IPS-15b (cell line): ENCODE measurements around the gene HBE1.

Source experiments
- H3K27me3 ChIP-seq: one replicate; pipeline ENCODE4 v1.6.1; 2013; ENCODE audit warnings: low read length; ENCODE audit not compliant: control insufficient read depth, insufficient read depth
- H3K36me3 ChIP-seq: one replicate; pipeline ENCODE4 v1.6.1; 2013; ENCODE audit warnings: low read length; ENCODE audit not compliant: control insufficient read depth, insufficient read depth
- H3K4me1 ChIP-seq: one replicate; pipeline ENCODE4 v1.6.1; 2013; ENCODE audit warnings: mild to moderate bottlenecking, low read length; ENCODE audit not compliant: control insufficient read depth, insufficient read depth
- H3K4me3 ChIP-seq: one replicate; pipeline ENCODE4 v1.5.1; 2013; ENCODE audit warnings: low read depth, low read length
- H3K9ac ChIP-seq: one replicate; pipeline ENCODE4 v1.6.1; 2013; ENCODE audit warnings: low read depth, mild to moderate bottlenecking, low read length
- H3K9me3 ChIP-seq: one replicate; pipeline ENCODE4 v1.6.1; 2013; ENCODE audit warnings: mild to moderate bottlenecking, low read length; ENCODE audit not compliant: control insufficient read depth, insufficient read depth

HBE1 gene

GRCh38 chr11:5283882-5284281, 14.1 kb upstream of the HBE1 start:
- Histone ChIP-seq H3K36me3 (no peaks in the 10 kb centered on the region), H3K9me3 (no peaks in the 10 kb centered on the region), H3K4me1 (no peaks in the 10 kb centered on the region), H3K9ac (no peak overlapping the region), H3K27me3 (no peaks in the 10 kb centered on the region), H3K4me3 (no peak overlapping the region)

GRCh38 chr11:5283086-5283485, 13.3 kb upstream of the HBE1 start:
- H3K9me3 ChIP-seq = no peaks in the 10 kb centered on the region
- no peak overlapping the region for H3K4me3 ChIP-seq
- no peaks in the 10 kb centered on the region for H3K36me3 ChIP-seq
- H3K4me1 ChIP-seq = no peaks in the 10 kb centered on the region
- no peak overlapping the region for H3K9ac ChIP-seq
- H3K27me3 ChIP-seq = no peaks in the 10 kb centered on the region

- no peaks in the 10 kb centered on the region for H3K27me3 ChIP-seq
- H3K4me1 ChIP-seq = no peaks in the 10 kb centered on the region
- no peaks in the 10 kb centered on the region for H3K9me3 ChIP-seq
Observed at GRCh38 chr11:5282628-5283027, 12.9 kb upstream of the HBE1 start.

GRCh38 chr11:5281596-5281995, 11.9 kb upstream of the HBE1 start:
- Histone ChIP-seq H3K36me3 (no peaks in the 10 kb centered on the region), H3K4me1 (no peaks in the 10 kb centered on the region), H3K9ac (no peak overlapping the region), H3K27me3 (no peaks in the 10 kb centered on the region), H3K4me3 (no peak overlapping the region), H3K9me3 (no peaks in the 10 kb centered on the region)

More at GRCh38 chr11:5282628-5283027, 12.9 kb upstream of the HBE1 start:
- Histone ChIP-seq H3K4me3 (no peak overlapping the region), H3K9ac (no peak overlapping the region), H3K36me3 (no peaks in the 10 kb centered on the region)

- H3K4me3 ChIP-seq = no peak overlapping the region
- H3K9me3 ChIP-seq = no peaks in the 10 kb centered on the region
- no peaks in the 10 kb centered on the region for H3K36me3 ChIP-seq
- no peaks in the 10 kb centered on the region for H3K27me3 ChIP-seq
- H3K4me1 ChIP-seq = no peaks in the 10 kb centered on the region
- no peak overlapping the region for H3K9ac ChIP-seq
Observed at GRCh38 chr11:5280582-5281102, 10.9 kb upstream of the HBE1 start.

GRCh38 chr11:5279471-5280090, 9.8 kb upstream of the HBE1 start:
- no peak overlapping the region for H3K9ac ChIP-seq
- no peaks in the 10 kb centered on the region for H3K9me3 ChIP-seq

GRCh38 chr11:5277807-5278382, 8.2 kb upstream of the HBE1 start:
- H3K27me3 ChIP-seq = no peaks in the 10 kb centered on the region
- H3K4me3 ChIP-seq = no peak overlapping the region
- H3K36me3 ChIP-seq = no peaks in the 10 kb centered on the region
- H3K9me3 ChIP-seq = no peaks in the 10 kb centered on the region
- H3K4me1 ChIP-seq = peaks cover 5% of the 10 kb centered on the region
- no peak overlapping the region for H3K9ac ChIP-seq

More at GRCh38 chr11:5279471-5280090, 9.8 kb upstream of the HBE1 start:
- Histone ChIP-seq H3K4me3 (no peak overlapping the region), H3K36me3 (no peaks in the 10 kb centered on the region), H3K4me1 (peaks cover 2% of the 10 kb centered on the region), H3K27me3 (no peaks in the 10 kb centered on the region)

GRCh38 chr11:5276697-5277096, 7.0 kb upstream of the HBE1 start:
- Histone ChIP-seq H3K36me3 (no peaks in the 10 kb centered on the region), H3K9me3 (no peaks in the 10 kb centered on the region), H3K4me3 (no peak overlapping the region), H3K27me3 (no peaks in the 10 kb centered on the region), H3K4me1 (peaks cover 5% of the 10 kb centered on the region), H3K9ac (no peak overlapping the region)

- Histone ChIP-seq H3K36me3 (no peaks in the 10 kb centered on the region), H3K4me3 (no peak overlapping the region), H3K27me3 (no peaks in the 10 kb centered on the region), H3K9ac (no peak overlapping the region), H3K9me3 (no peaks in the 10 kb centered on the region), H3K4me1 (peaks cover 5% of the 10 kb centered on the region)
Observed at GRCh38 chr11:5275369-5276110, 5.8 kb upstream of the HBE1 start.

GRCh38 chr11:5274395-5274794, 4.7 kb upstream of the HBE1 start:
- Histone ChIP-seq H3K4me3 (no peak overlapping the region), H3K9me3 (no peaks in the 10 kb centered on the region), H3K27me3 (no peaks in the 10 kb centered on the region), H3K36me3 (no peaks in the 10 kb centered on the region), H3K9ac (no peak overlapping the region), H3K4me1 (peaks cover 5% of the 10 kb centered on the region)

- no peaks in the 10 kb centered on the region for H3K36me3 ChIP-seq
- peaks cover 5% of the 10 kb centered on the region for H3K4me1 ChIP-seq
- no peaks in the 10 kb centered on the region for H3K9me3 ChIP-seq
- no peak overlapping the region for H3K4me3 ChIP-seq
- H3K27me3 ChIP-seq = no peaks in the 10 kb centered on the region
- H3K9ac ChIP-seq = no peak overlapping the region
Observed at GRCh38 chr11:5272395-5273017, 2.8 kb upstream of the HBE1 start.
